Stimulated activated CD8-positive, alpha-beta memory T cell treated with anti-CD3 and anti-CD28 coated beads, Interleukin-12 subunit alpha, Interleukin-12 subunit beta, amount 100 ng/mL, for 24 hours (primary cell): ENCODE results near the gene EVI5L.

ENCODE experiments used
- DNase-seq: peaks from one replicate; pipeline ENCODE4 v3.0.0-alpha.2; 2020; ENCODE audit errors: extremely low read depth

The EVI5L gene

DNA sequence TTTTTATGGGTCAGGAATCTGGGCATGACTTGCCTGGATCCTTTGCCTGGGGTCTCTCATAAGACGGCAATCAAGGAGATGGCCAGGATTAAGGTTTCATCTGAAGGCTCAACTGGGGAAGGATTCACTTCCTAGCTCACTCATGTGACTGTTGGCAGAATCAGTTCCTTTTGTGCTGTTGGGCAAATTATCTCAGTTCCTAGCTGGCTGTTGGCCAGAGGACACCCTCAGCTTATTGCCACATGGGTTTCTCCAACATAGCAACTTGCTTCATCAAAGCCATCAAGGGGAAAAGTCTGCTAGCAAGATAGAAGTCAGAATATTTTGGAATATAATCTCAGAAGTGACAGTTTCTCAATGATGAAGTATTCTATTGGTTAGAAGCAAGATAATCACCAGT lies 12.2 kb upstream of the EVI5L start:
- no peak for DNase-seq

DNA sequence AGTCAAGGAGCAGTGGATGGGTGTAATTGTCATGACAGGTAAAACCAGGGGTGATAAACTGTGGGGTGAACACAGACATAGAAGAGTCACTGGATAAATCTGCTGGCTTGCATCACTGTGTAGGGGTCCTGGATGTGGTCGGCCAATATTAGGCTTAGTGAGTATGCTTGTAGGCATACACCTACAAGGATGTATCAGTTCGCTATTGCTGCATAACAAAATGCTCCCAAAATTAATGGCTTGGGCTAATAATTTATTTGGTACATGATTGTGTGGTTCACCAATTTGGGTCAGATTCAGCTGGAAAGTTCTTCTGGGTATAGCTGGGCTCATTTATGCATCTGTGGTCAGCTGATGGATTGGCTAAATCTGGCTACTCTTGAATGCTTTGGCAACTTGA lies 11.2 kb upstream of the EVI5L start:
- no peak for DNase-seq

DNA sequence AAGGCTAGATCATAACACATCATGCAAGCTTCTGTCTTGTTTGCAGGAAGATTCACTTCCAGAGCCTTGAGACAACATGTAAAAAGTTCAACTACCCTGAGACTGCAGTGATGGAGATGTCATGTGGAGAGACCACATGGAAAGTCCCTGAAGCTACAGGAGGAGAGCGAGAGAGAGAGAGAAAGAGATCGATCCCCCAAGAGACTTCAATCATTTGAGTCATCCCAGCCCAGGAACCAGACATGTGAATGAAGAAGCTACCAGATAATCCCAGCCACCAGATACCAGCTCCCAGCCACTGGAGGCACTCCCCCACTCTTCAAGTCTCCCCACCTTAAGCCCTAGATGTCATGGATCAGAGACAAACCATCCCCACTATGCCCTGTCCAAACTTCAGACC lies 10.7 kb upstream of the EVI5L start:
- no peak for DNase-seq

DNA sequence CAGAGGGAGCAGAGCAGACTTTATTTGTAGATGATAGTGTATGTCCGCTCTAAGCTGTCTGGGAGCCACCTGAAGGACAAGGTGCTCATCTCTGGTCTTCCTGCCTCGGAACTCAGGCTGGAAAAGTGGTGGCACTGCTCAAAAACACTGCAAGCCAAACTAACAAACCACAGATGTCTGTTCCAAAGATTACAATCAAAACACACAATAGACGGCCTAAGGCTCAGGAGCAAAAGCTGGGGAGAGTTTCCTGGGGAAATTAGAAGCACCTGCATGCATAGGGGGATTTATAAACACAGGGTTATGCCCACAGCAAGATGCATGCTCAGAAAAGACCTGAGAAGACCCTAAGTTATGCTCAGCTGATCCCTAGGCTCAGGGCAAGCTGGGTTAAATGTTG lies 9.4 kb upstream of the EVI5L start:
- no peak for DNase-seq

DNA sequence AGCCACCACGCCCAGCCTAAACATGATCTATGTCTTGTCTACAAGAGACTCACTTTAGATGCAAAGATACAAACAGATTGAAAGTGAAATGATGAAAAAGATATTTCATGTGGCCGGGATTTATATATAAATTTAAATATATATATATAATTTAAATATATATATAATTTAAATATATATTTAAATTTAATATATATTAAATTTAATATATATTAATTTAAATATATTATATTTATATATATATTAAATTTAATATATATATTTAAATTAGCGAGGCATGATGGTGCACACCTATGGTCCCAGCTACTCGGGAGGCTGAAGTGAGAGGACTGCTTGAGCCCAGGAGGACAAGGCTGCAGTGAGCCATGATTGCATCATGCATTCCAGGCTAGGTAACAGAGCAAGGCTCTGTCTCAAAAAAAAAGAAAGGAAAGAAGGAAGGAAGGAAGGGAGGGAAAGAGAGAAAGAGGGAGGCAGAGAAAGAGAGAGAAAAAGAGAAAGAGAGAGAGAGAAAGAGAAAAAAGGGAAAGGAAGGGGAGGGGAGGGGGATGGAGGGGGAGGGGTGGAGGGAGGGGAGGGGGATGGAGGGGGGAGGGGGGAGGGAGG lies 7.0 kb upstream of the EVI5L start:
- no peak for DNase-seq

DNA sequence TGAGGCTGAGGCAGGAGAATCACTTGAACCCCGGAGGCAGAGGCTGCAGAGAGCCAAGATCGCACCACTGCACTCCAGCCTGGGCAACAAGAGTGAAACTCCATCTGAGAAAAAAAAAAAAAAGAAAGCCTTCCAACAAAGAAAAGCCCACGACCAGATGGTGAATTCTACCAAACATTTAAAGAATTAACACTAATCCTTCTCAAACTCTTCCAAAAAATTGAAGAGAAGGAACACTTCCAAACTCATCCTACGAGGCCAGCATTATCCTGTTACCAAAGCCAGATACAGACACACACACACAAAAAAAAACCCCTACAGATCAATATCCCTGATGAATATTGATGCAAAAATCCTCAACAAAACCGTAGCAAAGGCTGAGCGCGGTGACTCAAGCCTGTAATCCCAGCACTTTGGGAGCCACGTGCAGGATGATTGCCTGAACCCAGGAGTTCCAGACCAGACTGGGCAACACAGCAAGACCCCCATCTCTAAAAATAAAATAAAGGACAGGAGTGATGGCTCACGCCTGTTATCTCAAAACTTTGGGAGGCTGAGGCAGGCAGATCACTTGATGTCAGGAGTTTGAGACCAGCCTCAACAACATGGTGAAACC lies 6.2 kb upstream of the EVI5L start:
- no peak for DNase-seq

DNA sequence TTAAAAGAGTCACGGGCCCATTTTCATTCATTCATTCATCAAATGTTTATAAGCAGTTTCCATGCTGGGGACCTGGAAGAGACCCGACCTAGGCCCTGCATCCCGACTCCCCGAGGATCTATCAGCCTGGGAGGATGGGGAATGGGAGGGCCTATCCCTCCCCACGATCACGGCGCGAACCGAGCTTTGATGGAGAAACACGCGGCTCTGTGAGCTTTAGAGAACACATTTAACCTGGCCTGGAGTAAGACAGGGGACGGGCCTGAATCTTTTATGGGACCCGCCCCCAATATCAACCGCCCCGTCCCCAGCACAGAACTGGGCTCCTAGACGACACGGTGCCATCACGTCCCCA lies 875 bp upstream of the EVI5L start:
- no peak for DNase-seq

DNA sequence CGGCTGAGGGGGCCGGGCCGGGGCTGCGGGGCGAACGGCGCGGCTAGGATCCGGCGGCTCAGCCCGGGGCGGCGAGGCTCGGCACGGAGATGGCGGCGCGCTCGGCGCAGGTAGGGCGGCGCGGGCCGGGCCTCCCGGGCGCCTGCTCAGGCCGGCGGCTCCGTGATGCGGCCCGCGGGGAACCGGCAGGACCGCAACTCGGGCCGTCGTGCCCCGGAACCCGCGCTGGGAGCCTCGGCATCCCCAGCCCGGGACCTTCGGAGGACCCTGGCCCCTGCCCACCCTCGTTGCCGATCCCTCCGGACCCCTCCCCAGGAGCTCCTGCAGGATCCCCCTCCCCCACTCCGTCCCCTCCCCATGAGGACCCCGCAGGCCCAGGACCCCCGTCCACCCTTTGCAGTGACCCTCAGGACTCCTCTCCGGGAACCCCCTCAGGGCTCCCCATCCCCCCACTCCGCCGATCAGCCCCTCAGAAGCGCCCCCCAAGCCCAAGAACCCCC lies 304 bp downstream of the EVI5L start:
- no peak for DNase-seq

DNA sequence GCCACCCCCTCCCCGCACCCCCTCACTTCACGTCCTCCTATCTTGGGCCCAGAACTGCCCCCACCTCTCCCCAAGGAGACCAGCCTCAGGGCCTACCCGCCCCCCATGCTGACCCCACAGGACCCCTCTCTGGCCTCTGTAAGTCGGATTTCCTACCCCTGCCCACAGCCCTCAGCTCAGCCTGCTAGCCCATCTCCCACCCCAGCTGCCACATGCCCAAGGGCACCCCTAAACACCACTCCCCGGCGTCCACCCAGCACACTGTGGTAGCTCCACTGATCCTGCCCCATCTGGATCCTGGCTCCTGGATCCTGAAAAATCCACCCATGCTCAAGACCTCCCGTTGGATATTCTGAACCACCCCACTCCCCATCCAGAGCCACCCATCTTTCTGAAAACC lies 805 bp downstream of the EVI5L start:
- DNase-seq = no peak

DNA sequence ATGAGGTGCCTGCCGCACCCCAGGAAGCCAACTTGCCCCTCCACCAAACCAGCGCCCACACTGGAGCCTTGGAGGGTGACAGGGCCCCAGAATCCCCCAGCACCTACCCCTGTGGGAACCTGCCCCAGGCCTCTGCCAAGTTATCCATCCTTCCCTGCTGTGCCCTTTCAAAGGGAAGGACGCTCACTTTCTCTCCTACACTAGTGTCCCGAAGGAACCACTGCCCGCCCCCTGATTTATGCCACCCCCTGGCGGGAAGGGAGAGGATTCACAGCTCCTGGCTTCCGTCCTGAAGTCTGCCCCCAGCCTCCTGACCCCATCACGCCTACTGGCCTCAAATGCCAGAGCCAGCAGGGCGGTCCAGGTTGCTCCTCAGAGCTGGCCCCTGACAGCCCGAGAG lies 1.4 kb downstream of the EVI5L start:
- DNase-seq = no peak

DNA sequence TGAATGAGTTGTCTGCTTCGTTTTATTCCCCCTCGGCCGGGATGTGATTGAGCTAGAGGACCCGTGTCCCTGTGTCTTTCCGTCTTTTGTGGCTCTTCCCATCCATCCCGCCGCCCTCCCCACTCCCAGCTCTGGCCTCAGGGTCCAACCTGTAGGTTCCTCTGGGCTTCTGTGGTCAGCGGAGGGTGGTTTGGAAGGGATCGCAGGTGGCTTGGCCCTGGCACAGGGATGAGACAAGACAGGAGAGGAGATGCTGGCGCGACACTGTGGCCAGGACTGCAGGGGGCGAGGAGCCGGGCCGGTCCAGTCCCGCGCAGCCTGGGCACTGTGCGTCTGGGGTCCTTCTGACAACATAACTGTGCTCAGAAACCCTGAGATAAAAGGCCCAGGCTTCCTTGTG lies 2.0 kb downstream of the EVI5L start:
- no peak for DNase-seq

DNA sequence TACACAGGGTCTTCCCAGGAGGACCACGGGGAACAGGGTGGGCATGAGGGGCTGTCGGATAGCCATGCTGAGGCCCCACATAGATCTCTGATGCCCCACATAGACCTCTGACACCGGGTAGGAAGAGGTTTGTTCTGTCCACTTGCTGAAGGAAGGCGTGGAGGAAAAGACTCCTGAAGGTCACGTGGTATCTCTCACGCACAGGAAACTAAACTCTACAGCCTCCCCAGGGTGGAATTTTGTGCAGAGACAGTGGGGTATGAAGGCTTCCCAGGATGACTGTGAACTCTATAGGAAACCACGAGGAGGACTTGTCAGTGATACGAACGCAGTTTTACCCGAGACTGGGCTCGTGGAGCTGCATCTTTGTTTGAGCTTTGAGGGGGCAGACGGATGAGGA lies 2.8 kb downstream of the EVI5L start:
- DNase-seq = no peak

DNA sequence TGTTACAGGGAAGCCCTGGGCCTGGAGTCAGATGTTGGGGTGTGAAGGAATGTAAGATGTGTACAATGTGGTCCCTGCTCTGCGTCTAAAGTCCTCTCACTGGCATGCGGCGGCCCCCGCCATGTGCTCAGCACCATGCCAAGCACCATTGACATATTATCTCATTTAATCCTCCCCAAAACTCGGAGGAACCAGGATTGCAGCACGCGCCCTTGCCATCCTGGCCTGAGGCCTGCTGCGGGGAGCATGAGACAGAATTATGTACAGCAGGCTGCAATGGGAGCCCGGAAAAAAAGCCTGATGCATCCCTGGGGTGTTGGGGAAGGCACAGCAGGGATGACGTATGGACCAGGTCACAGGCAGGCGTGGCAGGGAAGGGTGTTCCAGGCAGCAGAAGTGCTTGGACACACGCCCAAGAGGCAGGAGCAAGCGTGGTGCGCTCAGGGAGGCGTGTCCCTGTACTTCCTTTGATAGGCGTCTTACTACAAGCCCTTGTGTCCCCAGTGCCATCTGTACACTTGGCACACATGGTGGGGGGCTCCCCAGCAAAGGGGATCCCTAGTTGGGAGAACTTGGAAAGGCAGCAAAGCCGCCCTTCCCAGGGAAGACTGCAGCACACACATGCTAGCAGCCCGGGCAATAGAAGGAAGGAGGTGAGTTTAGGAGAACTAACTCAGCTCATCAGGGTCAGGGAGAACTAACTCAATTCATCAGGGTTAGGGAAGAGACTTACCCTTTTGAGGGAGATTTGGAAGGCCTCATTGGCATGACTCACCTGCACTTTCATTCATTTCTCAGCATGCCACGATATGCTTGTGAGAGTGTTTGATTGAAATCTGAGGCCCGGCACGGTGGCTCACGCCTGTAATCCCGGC lies 3.4 kb downstream of the EVI5L start:
- DNase-seq = no peak

DNA sequence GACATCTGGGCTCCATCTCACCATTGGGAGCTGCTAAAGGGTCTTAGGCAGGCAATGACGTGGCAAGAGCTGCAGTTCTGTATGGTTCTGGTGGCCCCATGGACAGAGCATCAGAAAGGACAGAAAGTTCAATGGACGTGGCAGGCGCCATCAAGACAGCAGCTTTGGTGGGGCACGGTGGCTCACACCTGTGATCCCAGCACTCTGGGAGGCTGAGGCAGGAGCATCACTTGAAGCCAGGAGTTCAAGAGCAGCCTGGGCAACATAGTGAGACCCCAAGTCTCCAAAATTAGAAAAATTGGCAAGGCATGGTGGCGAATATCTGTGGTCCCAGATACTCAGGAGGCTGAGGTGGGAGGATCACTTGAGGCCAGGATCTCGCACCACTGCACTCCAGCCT lies 9.5 kb downstream of the EVI5L start:
- no peak for DNase-seq

DNA sequence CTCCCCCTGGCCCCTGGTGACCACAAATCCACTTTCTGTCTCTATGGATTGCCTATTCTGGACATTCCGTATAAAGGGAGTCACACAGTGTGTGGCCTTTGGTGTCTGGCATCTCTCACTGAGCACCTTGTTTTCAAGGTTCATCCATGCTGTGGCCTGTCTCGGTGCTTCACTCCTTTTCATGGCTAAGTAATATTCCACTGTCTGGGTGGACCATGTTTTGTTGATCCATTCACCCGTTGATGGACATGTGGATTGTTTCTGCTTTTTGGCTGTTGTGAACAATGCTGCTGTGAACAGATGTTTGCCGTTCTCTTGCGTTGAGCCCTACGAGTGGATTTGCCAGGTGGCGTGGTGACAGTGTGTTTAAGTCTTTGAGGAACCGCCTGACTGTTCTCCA lies 10.6 kb downstream of the EVI5L start:
- DNase-seq = no peak

DNA sequence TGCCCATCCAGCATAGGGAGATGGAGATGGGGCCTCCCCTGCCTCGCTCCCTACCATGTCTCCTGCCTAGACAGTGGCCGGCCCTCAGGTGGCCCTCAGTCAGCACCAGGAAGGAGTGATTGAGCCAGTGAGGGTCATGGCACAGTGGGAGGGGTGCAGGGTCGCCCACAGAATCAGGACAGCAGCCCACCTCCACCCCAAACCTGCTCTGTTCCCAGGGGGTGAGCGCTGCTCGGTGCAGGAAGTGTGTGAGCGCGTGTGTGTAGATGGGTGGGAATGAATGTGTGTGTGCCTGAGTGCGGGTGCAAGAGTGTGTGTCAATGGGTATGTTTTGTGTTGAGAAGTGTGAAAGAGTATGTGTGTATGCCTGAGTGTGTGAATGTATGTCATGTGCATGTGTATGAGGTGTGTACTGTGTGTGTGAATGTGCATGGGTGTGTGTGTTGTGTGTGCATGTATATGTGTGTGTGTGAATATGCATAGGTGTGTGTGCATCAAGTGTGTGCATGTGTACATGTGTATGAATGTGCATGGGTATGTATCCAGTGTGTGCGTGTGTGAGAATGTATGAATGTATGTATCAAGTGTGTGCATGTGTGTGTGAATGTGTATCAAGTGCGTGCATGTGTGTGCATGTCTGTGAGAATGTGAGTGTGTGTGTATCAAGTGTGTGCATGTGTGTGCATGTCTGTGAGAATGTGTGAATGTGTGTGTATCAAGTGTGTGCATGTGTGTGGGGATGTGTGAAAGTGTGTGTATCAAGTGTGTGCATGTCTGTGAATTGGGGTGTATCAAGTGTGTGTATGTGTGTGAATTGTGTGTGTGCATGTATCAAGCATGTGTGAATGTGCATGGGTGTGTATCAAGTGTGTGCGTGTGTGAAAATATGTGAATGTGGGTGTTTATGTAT lies 12.0 kb downstream of the EVI5L start:
- DNase-seq = no peak

DNA sequence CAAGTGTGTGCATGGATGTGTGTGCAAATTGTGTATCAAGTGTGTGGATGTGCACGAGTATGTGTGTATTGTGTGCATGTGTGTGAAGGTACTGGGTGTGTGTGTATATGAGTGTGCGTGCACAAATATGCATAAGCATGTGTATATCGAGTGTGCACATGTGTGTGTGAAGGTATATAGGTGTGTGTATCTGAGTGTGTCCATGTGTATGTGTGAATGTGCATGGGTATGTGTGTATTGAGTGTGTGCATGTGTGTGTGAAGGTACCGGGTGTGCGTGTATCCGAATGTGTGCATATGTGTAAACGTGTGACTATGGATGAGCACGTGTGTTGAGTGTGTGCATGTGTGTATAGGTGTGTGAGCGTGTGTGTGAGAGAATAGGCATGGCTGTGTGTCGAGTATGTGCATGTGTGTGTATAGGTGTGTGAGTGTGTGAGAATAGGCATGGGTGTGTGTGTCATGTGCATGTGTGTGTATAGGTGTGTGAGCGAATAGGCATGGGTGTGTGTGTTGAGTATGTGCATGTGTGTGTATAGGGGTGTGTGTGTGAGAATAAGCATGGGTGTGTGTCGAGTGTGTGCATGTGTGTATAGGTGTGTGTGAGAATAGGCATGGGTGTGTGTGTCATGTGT lies 12.8 kb downstream of the EVI5L start:
- DNase-seq = no peak

DNA sequence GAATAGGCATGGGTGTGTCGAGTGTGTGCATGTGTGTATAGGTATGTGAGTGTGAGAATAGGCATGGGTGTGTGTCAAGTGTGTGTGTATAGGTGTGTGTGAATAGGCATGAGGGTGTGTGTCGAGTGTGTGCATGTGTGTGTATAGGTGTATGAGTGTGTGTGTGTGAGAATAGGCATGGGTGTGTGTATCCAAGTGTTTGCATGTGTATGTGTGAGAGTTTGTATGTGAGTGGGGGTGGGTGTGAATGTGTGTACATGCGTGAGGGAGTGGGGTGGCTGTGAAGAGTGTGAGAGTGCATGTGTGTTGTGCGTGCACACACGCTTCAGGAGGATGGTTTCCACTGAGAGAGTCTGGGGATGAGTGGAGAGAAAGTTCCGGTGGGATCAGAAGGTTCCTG lies 13.5 kb downstream of the EVI5L start:
- no peak for DNase-seq

DNA sequence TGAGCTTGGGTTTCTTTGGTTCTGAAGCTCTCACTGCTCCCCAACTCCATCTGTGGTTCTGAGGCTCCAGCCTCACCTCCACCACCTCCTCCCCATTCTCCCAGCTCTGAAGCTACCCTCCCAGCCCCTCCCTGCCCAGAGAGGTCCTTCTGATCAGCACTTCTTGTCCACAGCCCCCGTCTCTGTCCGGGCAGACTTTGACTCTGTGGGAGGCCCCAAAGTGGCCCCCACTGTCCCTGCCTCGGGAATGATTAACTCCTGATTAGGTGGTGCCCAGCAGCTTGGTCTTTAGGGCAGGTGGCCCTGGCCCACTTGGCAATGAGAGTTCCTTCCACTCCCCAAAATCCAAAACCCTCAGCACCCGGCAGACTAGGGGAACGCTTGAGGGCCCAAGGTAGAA lies 14.4 kb downstream of the EVI5L start:
- no peak for DNase-seq

DNA sequence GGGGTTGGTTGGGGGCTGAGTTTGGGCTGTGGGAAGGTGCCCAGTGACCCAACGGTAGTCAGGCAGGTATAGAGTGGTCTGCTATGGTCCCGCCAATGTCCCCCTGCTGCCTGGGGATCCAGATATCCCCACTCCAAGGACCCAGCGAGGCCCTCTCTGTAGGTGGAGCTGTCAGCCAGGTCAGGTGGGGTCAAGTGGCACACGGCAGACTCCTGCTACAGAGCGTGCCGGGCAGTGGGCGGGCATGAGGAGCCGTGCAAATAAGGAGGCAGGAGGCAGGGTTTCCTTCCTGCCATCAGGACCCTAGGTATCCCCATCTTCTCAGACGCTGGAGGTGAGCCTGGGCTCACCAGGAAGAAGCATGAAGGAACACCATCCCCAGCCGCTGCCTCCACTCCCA lies 14.9 kb downstream of the EVI5L start:
- no peak for DNase-seq

DNA sequence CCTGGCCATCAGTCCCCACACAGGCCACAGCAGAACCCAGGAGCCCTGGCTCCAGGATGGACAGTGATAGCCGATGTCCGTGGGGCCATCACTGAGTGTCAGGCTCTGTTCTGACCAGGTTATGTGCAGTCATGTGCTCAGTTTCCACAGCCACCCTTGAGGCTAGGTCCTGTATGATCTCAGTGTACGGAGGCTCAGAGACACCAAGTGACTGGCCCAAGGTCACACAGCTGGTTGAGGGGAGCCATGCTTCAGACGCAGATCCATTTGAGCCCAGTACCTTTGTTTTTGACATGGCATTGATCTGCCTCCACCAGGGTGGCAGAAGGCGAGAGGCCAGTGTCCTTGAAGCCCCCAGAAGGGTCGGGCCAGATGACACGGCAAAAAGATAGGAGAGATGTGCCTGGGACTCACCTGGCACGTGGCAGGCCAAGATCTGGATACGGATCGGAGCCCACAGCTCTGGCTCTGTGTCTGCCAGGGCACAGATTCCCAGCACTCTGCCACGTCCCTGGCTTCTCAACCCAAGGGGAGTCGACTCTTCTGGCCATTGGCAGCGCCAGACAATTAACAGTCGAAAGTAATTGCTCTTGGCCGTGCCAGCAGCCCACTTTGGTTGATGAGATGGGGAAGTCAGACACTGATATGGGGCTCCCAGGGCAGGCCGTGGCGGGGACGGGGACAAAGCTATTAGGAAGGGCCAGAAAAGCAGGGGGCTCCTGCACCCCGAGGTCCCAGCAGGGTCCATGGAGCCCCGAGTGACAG lies 15.6 kb downstream of the EVI5L start:
- DNase-seq = no peak
